Osteoblast (primary cell): ENCODE results near the gene CTSA. TPM values are rescaled to one million over a fixed set of nuclear protein-coding genes. Genes with fewer than 3 reads are reported as not detected.

Experiments used
- DNase-seq: peaks from one replicate; pipeline ENCODE4 v3.0.0; 2011; ENCODE audit warnings: low spot score, mixed read lengths; ENCODE audit not compliant: insufficient read length; ENCODE audit errors: missing footprints
- H2AFZ ChIP-seq: 2 replicates; pipeline ENCODE4 v1.6.0; 2011; ENCODE audit warnings: mild to moderate bottlenecking, low read length
- H3K27ac ChIP-seq: 2 replicates; pipeline ENCODE4 v1.5.1; 2011; ENCODE audit warnings: mild to moderate bottlenecking, low read depth, low read length, moderate library complexity
- H3K27me3 ChIP-seq: 2 replicates; pipeline ENCODE4 v1.6.0; 2012; ENCODE audit warnings: mild to moderate bottlenecking, control low read depth, inconsistent platforms, low read length, moderate library complexity; ENCODE audit not compliant: insufficient read depth
- H3K36me3 ChIP-seq: 2 replicates; pipeline ENCODE4 v1.5.1; 2011; ENCODE audit warnings: mild to moderate bottlenecking, low read length, control low read depth, moderate library complexity; ENCODE audit not compliant: insufficient read depth
- H3K4me1 ChIP-seq: 2 replicates; pipeline ENCODE4 v1.5.1; 2011; ENCODE audit warnings: mild to moderate bottlenecking, low read length, control low read depth, moderate library complexity; ENCODE audit not compliant: insufficient read depth
- H3K4me2 ChIP-seq: 2 replicates; pipeline ENCODE4 v1.6.0; 2011; ENCODE audit warnings: mild to moderate bottlenecking, low read length; ENCODE audit not compliant: insufficient read depth
- H3K4me3 ChIP-seq: fragments of 200-600 bp; sonication (generic); 3 replicates; pipeline ENCODE4 v1.5.1; 2012; ENCODE audit warnings: mild to moderate bottlenecking, low read length, inconsistent platforms; ENCODE audit not compliant: insufficient read depth
- H3K79me2 ChIP-seq: 2 replicates; pipeline ENCODE4 v1.6.0; 2012; ENCODE audit warnings: mild to moderate bottlenecking, low read length, control low read depth, inconsistent platforms; ENCODE audit not compliant: insufficient read depth
- H3K9me3 ChIP-seq: 2 replicates; pipeline ENCODE4 v1.5.1; 2011; ENCODE audit warnings: low read depth, low read length, control low read depth
- H4K20me1 ChIP-seq: 2 replicates; pipeline ENCODE4 v1.6.0; 2012; ENCODE audit warnings: mild to moderate bottlenecking, low read length, control low read depth; ENCODE audit not compliant: insufficient read depth
- total RNA-seq: library from RNA; depleted of rRNA; stranded (reverse); fragments of >200 nt; gene quantifications from 2 replicates; pipeline ENCODE4 v1.2.3, GENCODE V29; 2012
- TF ChIP-seq, protein P1 (sequence below): IDR thresholded peaks from 2 replicates; pipeline ENCODE4 v1.5.1; 2011; ENCODE audit warnings: mild to moderate bottlenecking, low read depth, low read length, moderate library complexity; ENCODE audit errors: extremely low read depth

CTSA gene
- total RNA-seq, 1 donor, result 157 TPM

DNA sequence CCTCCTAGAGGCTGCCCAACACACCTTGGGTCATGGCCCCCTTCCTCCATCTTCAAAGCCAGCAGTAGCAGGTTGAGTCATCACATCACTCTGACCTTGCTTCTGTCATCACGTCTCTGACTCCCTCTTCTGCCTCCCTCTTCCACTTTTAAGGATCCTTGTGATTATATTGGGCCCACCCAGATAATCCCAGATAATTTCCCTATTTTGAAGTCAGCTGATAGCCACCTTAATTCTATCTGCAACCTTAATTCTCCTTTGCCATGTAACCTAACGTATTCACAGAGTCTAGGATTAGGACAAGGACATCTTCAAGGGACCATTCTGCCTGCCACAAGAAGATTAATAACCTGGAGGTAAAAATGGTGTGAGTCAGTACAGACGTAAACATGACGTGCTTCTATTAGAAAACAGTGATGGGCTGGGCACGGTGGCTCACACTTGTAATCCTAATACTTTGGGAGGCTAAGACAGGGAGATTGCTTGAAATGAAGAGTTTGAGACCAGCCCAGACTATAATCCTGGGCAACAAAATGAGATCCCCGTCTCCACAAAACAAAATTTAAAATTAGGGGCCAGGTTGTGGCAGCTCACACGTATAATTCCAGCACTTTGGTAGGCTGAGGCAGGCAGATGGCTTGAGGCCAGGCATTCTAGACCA, 30.4 kb upstream of the CTSA start:
- Histone ChIP-seq H3K27ac (no peak overlapping the region), H3K79me2 (peaks cover 20% of the 10 kb centered on the region), H3K4me3 (no peak overlapping the region), H3K4me2 (no peak overlapping the region), H3K4me1 (peaks cover 27% of the 10 kb centered on the region), H4K20me1 (peaks cover 2% of the 10 kb centered on the region), H2AFZ (no peak overlapping the region), H3K9me3 (no peaks in the 10 kb centered on the region), H3K36me3 (no peaks in the 10 kb centered on the region), H3K27me3 (no peaks in the 10 kb centered on the region)
- TF ChIP-seq, protein P1, sequence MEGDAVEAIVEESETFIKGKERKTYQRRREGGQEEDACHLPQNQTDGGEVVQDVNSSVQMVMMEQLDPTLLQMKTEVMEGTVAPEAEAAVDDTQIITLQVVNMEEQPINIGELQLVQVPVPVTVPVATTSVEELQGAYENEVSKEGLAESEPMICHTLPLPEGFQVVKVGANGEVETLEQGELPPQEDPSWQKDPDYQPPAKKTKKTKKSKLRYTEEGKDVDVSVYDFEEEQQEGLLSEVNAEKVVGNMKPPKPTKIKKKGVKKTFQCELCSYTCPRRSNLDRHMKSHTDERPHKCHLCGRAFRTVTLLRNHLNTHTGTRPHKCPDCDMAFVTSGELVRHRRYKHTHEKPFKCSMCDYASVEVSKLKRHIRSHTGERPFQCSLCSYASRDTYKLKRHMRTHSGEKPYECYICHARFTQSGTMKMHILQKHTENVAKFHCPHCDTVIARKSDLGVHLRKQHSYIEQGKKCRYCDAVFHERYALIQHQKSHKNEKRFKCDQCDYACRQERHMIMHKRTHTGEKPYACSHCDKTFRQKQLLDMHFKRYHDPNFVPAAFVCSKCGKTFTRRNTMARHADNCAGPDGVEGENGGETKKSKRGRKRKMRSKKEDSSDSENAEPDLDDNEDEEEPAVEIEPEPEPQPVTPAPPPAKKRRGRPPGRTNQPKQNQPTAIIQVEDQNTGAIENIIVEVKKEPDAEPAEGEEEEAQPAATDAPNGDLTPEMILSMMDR, result no peak
- no peak for DNase-seq

DNA sequence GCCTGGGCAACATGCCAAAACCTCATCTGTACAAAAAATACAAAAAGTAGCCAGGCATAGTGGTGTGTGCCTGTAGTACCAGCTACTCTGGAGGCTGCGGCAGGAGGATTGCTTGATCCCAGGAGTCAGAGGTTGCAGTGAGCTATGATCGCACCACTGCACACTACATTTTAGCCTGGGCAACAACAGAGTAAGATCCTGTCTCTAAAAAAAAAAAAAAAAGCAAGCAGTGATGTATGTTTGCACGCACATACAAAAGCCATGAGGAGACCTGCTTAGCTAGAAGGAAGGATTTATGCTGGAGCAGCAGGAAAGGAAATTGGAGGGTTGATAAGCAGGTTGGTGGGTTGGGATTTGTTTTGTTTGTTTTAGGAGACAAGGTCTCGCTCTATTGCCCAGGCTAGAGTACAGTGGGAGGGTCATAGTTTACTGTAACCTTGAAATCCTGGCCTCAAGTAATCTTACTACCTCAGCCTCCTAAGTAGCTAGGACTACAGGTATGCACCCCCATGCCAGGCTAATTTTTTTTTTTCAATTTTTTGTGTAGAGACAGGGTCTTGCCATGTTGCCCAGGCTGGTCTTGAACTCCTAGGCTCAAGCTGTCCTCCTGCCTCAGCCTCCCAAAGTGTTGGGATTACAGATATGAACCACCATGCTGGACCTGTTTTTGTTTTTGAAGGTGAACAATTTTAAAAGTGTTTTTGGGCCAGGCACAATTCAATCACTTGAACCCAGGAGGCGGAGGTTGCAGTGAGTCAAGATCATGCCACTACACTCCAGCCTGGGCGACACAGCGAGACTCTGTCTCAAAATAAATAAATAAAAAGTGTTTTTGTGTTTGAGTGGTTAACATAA, 29.7 kb upstream of the CTSA start:
- Histone ChIP-seq H3K4me3 (no peak overlapping the region), H2AFZ (no peak overlapping the region), H4K20me1 (no peaks in the 10 kb centered on the region), H3K4me1 (peaks cover 20% of the 10 kb centered on the region), H3K4me2 (no peak overlapping the region), H3K36me3 (no peaks in the 10 kb centered on the region), H3K27me3 (no peaks in the 10 kb centered on the region), H3K9me3 (no peaks in the 10 kb centered on the region), H3K79me2 (peaks cover 13% of the 10 kb centered on the region), H3K27ac (no peak overlapping the region)
- TF ChIP-seq, protein P1, result no peak
- no peak for DNase-seq

DNA sequence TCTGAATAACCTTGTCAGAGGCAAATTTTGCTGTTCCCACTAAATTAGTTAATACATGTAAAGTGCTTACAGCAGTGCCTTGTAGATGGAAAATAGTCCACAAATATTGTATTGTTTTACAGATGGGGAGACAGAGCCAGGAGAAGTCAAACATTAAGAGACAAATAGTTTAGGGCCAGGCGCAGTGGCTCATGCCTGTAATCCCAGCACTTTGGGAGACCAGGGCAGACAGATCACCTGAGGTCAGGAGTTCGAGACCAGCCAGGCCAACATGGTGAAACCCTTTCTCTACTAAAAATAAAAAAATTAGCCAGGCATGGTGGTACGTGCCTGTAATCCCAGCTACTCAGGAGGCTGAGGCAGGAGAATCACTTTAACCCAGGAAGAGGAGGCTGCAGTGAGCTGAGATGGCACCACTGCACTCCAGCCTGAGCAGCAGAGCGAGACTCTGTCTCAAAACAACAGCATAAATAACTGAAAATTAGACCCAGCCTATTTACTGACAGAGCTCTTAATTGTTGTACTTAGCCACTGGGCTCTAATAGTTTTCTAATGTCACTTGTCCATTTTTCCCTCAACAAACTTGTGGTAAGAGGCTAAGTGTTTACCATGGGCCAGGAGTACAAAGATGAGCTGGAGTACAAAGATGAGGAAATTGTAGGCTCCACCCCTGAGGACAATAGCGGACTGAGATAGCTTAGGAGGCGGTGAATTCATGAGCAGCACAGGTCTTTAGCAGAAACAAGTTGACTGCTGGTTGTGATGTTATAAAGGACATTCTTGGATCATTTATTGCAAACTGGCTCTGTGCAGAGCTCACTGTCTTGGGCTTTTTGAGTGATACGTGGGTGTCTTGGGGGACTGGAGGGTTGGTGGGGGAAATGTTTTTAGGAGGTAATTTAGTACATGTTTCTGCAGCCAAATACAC, 27.3 kb upstream of the CTSA start:
- TF ChIP-seq, protein P1, result no peak
- H3K79me2 ChIP-seq, result no peaks in the 10 kb centered on the region
- H3K27me3 ChIP-seq, result no peaks in the 10 kb centered on the region
- H3K36me3 ChIP-seq, result no peaks in the 10 kb centered on the region
- no peaks in the 10 kb centered on the region for H3K9me3 ChIP-seq
- H4K20me1 ChIP-seq, result no peaks in the 10 kb centered on the region
- no peak overlapping the region for H3K4me2 ChIP-seq
- no peak overlapping the region for H3K4me3 ChIP-seq
- peaks cover 19% of the 10 kb centered on the region for H3K4me1 ChIP-seq
- H3K27ac ChIP-seq, result no peak overlapping the region
- H2AFZ ChIP-seq, result no peak overlapping the region
- no peak for DNase-seq
